ENCODE measurements around the gene SERPINH1.

SERPINH1 gene

DNA sequence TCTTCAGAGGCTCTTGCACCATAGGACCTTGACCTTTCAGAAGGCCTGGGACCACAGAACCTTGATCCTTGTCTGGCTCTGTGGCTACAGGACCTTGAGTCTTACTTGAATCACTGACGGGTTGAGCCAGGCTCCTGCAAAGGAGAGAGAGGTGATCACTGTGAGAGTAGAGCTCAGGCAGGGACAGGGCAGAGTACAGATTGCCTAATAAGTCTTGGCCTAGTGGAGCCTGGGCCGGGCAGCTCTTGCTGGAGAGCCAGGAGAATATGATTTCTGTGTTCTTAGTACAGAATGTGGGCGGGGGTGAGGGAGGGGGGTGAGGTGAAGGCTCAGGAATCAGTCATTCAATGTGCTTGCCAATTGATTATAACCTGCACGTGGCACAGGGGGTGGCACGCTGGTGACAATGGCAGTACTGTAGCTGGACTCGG lies 26.0 kb downstream of the SERPINH1 start:
- DNase-seq (ENCODE audit: low spot score), result no peak
- TF ChIP-seq, protein P1, sequence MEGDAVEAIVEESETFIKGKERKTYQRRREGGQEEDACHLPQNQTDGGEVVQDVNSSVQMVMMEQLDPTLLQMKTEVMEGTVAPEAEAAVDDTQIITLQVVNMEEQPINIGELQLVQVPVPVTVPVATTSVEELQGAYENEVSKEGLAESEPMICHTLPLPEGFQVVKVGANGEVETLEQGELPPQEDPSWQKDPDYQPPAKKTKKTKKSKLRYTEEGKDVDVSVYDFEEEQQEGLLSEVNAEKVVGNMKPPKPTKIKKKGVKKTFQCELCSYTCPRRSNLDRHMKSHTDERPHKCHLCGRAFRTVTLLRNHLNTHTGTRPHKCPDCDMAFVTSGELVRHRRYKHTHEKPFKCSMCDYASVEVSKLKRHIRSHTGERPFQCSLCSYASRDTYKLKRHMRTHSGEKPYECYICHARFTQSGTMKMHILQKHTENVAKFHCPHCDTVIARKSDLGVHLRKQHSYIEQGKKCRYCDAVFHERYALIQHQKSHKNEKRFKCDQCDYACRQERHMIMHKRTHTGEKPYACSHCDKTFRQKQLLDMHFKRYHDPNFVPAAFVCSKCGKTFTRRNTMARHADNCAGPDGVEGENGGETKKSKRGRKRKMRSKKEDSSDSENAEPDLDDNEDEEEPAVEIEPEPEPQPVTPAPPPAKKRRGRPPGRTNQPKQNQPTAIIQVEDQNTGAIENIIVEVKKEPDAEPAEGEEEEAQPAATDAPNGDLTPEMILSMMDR (IDR thresholded peaks at IDR 0.05; ENCODE audit: extremely low read depth, missing control alignments), result no peak

DNA sequence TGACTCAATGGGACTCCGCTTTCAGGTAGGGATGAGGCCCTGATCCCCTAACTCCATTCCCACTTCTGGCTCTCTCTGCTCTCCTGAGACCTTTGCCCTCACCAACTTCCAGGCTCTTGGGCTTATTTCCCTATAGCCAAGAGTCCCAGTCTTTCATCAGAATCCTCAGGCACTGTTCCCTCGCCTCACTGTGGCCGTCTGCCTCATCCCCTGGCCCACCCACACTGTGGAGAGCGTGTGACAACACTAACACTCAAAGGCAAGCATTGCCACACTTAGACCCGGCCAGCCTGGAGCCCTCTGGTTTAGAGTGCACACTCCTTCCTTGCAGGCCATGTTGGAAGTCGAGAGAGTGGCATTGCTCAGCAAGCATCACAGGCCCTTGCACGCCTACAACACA lies 27.0 kb downstream of the SERPINH1 start:
- no peak for DNase-seq (ENCODE audit: low spot score)
- TF ChIP-seq, protein P1 (IDR thresholded peaks at IDR 0.05; ENCODE audit: extremely low read depth, missing control alignments), result no peak

DNA sequence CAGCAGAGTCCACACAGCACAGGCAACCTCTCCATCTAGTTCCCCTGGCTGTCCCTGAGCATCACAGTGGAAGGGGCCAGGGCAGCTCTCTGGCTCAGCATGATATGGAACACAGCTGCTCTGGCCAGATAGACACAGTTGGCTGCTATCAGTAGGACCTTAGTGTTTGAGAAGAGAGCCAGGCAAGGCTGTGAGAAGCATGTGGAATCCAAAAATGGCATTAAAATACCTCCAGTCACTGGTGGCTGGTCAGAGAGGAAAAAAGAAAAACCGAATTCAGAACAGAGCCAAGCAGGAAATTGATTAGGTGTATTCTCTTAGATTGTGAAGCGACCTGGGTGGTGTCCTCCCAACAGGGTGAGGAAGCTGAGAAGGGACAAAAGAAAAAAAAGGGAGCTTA lies 27.9 kb downstream of the SERPINH1 start:
- DNase-seq (ENCODE audit: low spot score), result no peak

DNA sequence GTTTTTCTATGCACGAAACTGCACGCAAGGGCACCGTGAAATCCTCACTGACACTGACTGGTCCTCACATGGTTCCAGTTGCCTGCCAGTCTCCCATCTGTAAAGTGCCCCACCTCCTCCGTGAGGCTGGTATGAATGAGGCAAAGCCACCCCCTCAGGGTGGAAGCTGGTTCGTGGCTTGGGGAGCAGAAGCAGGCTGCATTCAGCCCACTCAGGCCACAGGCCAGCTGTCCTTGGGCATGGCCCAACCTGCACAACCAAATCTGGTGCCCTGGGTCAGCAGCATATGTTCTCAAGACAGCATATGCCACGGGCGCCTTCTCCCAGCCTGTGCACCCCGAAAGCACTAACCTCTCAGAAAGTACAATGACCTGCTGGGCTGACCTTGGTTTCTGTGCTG lies 29.3 kb downstream of the SERPINH1 start:
- DNase-seq (ENCODE audit: low spot score), result no peak

More for the DNA sequence above, 27.9 kb downstream of the SERPINH1 start:
- TF ChIP-seq, protein P1 (IDR thresholded peaks at IDR 0.05; ENCODE audit: extremely low read depth, missing control alignments), result no peak

DNA sequence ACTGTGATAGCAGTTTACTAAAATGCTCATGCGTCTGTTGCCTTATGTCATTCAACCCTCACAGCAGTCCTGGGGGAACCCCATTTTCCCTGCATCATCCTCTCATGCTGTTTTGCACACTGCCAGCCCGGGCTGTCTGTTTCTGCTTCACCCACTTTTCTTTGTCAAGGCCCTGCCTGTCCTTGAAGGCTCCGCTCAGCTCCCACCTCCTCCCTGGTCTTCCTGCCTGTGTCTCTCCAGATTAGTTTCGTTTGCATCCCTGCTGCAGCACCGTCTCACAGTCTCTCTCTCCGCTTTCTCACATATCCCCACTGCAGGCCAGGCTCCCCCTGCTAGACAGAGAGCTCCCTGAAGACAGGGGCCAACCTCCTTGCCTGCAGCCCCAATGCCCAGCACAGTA lies 29.9 kb downstream of the SERPINH1 start:
- TF ChIP-seq, protein P1 (IDR thresholded peaks at IDR 0.05; ENCODE audit: extremely low read depth, missing control alignments), result no peak
- no peak for DNase-seq (ENCODE audit: low spot score)

More for the DNA sequence above, 29.3 kb downstream of the SERPINH1 start:
- TF ChIP-seq, protein P1 (IDR thresholded peaks at IDR 0.05; ENCODE audit: extremely low read depth, missing control alignments), result no peak

DNA sequence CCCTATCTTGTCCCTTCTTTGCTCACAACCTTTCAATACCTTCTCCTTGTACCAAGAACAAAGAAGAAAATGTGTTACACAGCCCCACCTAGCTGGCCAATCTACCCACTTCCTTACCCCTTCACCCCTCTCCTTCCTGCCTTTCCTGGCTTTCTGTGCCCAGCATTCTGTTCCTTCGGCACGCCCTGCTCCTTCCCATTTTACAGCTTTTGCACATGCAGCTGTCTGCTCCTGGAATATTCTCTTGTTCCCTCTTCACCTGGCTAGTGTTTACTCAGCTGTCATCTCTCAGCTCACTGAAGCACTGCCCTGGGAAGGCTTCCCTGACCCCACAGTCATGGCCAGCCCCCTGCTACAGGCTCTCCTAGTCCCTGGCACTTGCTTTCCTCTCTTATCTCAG lies 30.7 kb downstream of the SERPINH1 start:
- DNase-seq (ENCODE audit: low spot score), result no peak
- TF ChIP-seq, protein P1 (IDR thresholded peaks at IDR 0.05; ENCODE audit: extremely low read depth, missing control alignments), result no peak

DNA sequence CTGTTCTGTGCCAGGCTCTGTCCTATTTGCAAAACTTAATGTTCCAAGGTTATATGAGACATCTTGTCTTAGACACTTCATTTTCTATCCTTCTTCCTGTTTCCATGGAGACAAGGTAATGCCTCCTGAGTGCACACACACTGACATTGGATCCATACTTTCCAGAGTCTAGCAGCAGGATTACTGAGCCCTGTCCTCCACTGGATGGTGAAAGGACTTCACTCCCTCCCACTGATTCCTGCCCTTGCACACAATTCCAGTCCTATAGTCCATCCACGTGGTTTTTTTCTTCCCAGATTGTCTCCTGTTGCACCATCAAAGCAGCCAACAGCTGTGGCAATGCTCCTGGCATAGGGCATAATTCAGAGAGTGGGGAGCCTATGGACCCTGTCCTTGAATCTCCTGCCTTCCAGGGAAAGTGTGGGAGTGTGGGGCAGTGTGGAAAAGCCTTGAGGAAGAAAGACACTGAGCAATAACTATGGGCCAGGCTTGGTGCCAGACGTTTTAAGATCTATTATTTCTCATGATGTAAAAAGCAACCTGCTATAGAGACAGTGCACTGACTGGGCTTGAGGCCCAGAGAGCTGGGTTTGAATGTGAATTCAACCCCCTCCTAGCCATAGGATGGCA lies 31.3 kb downstream of the SERPINH1 start:
- TF ChIP-seq, protein P1 (IDR thresholded peaks at IDR 0.05; ENCODE audit: extremely low read depth, missing control alignments), result no peak
- no peak for DNase-seq (ENCODE audit: low spot score)

All from GM20000 (cell line).